Activated CD4-positive, alpha-beta T cell treated with anti-CD3 and anti-CD28 coated beads, Interleukin-2, amount 50 U/mL, for 4 hours (primary cell): ENCODE measurements around the gene TFRC.
"Not testable (repeated sequence)": the region's sequence is repeated elsewhere in the genome, so short reads cannot be mapped to it uniquely, and the experiment has no call there.

Experiments
- DNase-seq, 2 experiments: peaks; one replicate each; pipeline ENCODE4 v3.0.0-alpha.2; 2020

Gene TFRC

DNA sequence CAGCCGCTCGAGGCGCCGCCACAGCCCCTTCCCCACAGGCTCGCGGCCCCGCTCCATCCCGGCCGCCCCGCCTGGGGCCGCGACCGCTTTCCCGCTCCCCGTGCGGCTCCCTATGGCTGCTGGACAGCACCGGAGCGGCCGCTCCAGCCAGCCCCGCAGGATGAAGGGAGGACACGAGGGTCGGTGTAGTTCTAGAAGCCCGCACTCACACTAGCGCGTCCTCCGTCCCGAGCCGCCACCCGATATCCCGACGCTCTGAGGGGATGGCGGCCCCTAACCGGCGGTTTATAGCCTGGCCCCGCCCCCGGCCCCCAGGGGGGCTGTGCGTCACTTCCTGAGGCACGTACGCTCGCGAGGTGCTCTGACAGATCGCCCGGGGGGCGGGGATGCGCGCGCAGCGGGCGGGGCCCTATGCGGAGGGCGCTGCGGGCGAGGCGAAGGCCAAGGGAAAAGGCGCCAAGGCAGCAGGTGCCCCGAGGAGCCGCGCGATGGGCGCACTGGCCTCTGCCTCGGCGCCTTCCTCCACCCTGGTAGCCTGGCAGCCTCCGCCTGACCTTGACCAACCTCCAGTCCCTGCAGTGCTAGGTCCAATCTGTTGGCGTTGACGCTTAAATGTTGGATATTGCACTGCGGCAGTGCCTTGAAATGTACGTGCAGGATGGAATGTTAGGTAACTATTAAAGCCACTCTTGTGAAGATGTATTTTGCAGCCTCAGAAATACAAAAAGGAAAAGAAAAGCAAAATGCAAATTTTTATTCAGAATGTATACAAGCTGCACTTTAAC is at the start of gene TFRC:
TFRC (minus strand) TSS at position 257 of the 785 bp plus-strand sequence. CDS start 4,991 bp downstream, outside the sequence.
- peak; percentile 95 to 96 for DNase-seq

DNA sequence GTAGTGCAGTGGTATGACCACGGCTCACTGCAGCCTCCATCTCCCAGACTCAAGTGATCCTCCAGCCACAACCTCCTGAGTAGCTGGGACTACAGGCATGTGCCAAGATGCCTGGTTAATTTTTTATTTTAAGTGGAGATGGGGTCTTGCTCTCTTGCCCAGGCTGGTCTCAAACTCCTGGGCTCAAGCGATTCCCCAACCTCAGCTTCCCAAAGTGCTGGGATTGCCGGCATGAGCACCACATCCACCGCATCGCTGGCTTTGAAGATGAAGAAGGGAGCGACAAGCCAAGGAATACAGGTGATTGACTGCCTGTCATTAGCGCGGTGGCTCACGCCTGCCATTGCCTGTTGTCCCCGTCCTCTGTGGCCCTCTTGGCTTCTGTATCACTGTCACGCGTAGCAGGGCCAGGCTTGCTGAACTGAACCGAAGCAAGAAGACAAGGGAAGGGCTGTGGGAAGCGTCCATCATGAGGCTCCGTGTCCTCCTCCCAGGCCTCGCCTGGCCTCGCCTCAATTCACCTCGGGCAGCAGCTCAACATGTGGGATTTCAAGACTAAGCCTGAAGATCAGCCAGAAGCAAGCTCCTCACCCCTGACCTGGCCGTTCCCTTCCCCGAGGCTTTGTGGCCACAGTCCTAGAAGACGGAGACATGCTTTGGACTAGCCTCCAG is 46.4 kb upstream of the TFRC start:
- DNase-seq = no peak

DNA sequence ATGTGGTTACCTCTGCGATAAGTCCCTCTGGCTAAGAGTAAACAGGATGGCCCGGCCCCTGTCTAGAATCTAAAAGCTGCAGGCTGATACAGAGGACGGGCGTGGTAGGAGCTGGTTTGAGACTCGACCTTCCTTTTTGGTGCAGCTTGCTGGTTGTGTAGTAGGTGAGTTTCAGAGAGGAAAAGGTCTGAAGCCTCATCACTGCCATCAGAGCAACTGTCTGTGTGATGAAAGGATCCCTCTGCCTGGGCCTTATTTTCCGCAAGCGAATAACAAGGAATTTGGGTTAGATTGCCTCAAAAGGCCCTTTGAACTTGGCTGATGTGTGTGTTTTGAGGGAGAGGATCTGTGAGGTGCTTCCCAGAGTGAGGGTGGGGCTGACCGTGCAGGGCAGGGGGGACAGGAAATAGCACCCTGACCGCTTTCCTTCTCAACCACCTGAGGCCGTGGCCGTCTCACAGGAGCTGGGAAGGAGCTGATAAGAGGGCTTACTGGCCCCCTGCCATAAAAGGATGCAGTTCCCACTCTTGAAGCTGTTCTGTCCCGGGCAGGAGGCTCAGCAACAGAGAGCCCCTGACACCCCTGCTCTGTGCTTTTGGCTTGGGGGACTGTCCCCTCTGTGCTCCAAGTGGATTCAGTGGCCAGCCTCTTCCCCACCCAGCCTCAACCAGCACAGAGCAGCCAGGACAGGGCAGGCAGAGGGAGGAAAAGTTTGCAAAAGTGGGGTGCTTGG is 45.6 kb upstream of the TFRC start:
- DNase-seq = no peak

GRCh38 chr3:196124608-196125007 is 42.7 kb upstream of the TFRC start:
- no peak for DNase-seq

DNA sequence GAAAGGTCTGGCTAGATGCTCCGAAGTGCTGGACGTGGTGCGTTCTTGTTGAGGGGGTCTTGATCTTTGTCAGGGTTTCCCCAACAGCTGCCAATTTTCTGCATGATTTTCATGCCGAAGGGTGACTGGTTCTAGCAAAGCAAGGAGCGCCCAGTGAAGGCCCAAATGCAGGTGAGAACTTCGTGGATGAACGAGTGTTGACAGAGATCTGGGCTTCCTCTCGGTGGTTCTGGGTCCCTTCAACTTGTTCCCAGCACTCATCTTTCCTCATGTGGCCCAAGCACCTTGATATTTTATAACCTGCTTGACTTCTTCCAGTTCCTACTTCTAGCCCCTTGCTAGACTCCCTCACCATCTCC is 40.8 kb upstream of the TFRC start:
- no peak for DNase-seq

GRCh38 chr3:196122021-196122687 is 40.3 kb upstream of the TFRC start:
- DNase-seq = no peak

DNA sequence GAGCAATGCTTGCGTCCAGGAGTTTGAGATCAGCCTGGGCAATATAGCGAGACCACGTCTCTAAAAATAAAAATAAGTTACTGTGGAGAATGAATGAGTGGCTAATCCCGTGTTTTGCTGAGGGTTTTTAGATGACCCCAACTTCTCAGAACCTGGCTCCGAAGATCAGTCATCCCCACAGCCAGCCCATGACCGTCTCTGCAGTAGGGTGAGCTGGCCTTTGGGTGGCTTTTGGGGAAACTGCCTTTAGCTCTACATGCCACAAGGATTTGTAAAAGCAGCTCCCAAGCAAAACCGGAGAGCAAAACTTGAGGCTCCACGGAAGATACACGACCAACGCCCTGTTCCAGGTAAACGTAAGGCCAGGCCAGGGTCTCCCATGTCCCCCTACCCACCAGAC is 39.2 kb upstream of the TFRC start:
- no peak for DNase-seq

GRCh38 chr3:196120291-196120951 is 38.5 kb upstream of the TFRC start:
- no peak for DNase-seq

GRCh38 chr3:196117809-196118208 is 35.9 kb upstream of the TFRC start:
- no peak for DNase-seq

DNA sequence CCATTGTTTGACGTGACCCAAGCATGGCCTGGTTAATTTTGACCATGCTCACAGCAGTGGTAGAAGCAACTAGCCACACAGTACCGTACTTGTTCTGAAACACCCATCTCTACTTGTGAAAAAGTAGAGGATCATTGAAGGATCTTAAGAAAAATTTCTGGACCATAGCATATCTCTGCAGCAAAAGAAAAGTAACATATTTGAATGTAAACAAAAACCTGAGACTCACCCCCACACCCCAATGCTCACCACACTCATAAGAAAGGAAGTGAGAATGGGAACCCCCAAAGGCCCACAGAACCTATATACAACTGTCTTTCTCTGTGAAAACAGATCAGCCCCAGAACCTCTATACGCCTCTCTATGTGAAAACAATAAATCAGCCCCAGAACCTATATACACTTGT is 33.8 kb upstream of the TFRC start:
- DNase-seq = no peak

GRCh38 chr3:196111939-196112386 is 30.1 kb upstream of the TFRC start:
- no peak for DNase-seq

GRCh38 chr3:196108075-196108743 is 26.3 kb upstream of the TFRC start:
- no peak for DNase-seq

- not testable (repeated sequence) for DNase-seq
These were observed 22.8 kb upstream of the TFRC start for GRCh38 chr3:196104707-196105106.

- DNase-seq = not testable (repeated sequence)
These were observed 16.6 kb upstream of the TFRC start for GRCh38 chr3:196098365-196098980.

DNA sequence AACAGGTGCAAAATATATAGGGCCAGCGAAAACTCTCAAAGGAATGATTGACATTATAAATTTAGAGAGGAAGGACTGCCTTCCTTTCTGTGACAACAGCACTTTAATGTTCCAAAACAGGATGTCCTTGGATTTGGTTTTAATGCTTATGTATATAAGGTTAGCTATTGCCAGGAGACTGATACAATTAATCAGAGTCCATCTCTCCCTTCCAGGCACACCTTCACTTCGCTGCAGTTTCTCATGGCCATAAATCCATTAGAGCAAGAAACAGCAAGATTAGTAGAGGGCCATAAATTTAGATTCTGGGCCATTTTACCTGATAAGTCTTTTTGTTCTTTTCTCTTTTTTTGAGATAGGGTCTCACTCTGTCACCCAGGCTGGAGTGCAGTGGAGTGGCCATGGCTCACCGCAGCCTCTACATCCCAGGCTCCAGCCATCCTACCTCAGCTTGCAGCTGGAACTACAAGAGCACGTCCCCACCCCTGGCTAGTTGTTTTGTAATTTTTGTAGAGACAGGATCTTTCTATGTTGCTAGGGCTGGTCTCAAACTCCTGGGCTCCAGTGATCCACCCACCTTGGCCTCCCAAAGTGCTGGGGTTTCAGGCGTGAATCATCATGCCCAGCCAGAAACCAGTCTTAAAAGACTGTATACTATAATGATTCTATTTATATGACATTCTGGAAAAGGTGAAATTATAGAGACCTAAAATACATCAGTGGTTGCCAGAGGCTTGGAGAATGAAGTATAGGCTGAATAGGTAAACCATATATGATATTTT is 15.7 kb upstream of the TFRC start:
- DNase-seq = no peak

- DNase-seq = no peak
These were observed 14.6 kb upstream of the TFRC start for GRCh38 chr3:196096382-196096953.

- DNase-seq = no peak
These were observed 11.6 kb upstream of the TFRC start for GRCh38 chr3:196093317-196094111.

DNA sequence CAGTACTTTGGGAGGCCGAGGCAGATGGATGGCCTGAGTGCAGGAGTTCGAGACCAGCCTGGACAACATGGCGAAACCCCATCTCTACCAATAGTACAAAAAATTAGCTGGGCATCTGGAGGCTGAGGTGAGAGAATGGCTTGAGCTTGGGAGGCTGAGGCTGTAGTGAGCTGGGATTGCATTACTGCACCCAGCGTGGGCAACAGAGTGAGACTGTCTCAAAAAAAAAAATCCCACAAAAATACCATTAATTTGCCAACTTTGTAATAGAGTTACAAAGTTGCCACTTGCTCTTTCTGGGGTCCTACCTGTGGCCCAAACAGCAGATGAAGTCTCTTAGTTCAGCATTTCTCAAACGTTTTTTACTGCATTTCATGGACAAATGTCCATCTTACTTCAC is 6.0 kb upstream of the TFRC start:
- no peak for DNase-seq

DNA sequence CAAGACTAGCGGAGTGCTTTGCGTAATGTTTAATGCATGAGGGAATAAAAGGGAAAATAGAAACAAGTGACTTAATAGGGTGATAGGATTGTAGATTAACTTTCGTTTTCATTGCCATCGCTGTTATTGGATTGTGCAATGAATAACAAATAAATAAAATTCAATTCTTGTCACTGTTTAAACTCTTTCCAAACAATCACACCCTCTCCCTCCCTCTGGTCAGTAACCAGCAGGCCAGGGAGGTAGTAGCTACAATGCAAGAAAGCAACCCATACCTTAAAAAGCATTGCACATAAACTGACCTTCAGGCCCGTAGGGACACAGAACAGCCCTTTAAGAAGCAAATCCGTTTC is 705 bp upstream of the TFRC start:
- DNase-seq = no peak
